Mucosa of rectum (tissue), 2 donors: ENCODE data around the gene HOMER1.

Source experiments
- H3K27ac ChIP-seq, 2 donors: one replicate each; pipeline ENCODE4 v1.7.0; 2013; ENCODE audit warnings: inconsistent platforms in 2 of 2, low read depth in 2 of 2, low read length in 2 of 2
- H3K27me3 ChIP-seq, 2 donors: one replicate each; pipeline ENCODE4 v1.7.0; 2013; ENCODE audit warnings: low read length in 2 of 2; ENCODE audit not compliant: control insufficient read depth in 2 of 2, insufficient read depth in 2 of 2
- H3K36me3 ChIP-seq, 2 donors: one replicate each; pipeline ENCODE4 v1.7.0; 2013; ENCODE audit warnings: low read length in 2 of 2; ENCODE audit not compliant: control insufficient read depth in 2 of 2, insufficient read depth in 2 of 2
- H3K4me1 ChIP-seq, 2 donors: one replicate each; pipeline ENCODE4 v1.7.0; 2013; ENCODE audit warnings: low read length in 2 of 2, mild to moderate bottlenecking in 1 of 2; ENCODE audit not compliant: control insufficient read depth in 2 of 2, insufficient read depth in 2 of 2
- H3K4me3 ChIP-seq, 2 donors: one replicate each; pipeline ENCODE4 v1.7.0; 2013; ENCODE audit warnings: low read length in 2 of 2
- H3K9ac ChIP-seq, 2 donors: one replicate each; pipeline ENCODE4 v1.7.0; 2013; ENCODE audit warnings: low read length in 2 of 2, low read depth in 1 of 2, mild to moderate bottlenecking in 1 of 2
- H3K9me3 ChIP-seq, 2 donors: one replicate each; pipeline ENCODE4 v1.7.0; 2013; ENCODE audit warnings: low read length in 2 of 2; ENCODE audit not compliant: control insufficient read depth in 2 of 2
- donor health status: healthy.
- donor health status: Normal muscosa, but diverticular disease.

HOMER1 gene

DNA sequence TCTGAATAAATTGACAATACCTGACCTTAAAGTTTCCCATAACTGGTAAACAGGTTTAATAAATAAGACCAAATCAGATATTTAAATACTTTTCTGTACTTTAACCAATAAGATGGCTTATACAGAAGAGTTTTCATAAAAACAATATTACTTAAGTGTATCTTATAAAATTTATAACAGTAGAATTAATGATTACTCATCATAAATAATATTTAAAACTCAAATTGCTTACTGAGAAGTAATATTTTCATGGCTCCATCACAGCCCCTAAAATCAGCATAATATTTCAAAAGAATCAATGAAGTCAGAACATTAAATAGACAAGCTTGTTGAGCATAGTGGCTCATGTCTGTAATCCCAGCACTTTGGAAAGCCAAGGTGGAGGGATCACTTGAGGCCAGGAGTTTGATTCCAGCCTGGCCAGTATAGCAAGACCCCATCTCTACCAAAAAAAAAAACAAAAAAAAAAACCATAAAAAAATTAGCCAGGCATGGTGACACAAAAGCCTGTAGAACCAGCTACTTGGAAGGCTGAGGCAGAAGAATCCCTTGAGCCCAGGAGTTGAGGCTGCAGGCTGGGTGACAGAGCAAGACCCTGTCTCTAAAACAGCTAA, 23.5 kb downstream of the HOMER1 start:
- Histone ChIP-seq H3K9me3 (no peaks in the 10 kb centered on the region), H3K27ac (no peak overlapping the region), H3K4me1 (no peaks in the 10 kb centered on the region), H3K4me3 (no peak overlapping the region), H3K36me3 (no peaks in the 10 kb centered on the region), H3K9ac (no peak overlapping the region), H3K27me3 (no peaks in the 10 kb centered on the region)

- Histone ChIP-seq H3K27me3 (no peaks in the 10 kb centered on the region), H3K27ac (no peak overlapping the region), H3K4me1 (no peaks in the 10 kb centered on the region)
These were observed 24.2 kb downstream of the HOMER1 start for GRCh38 chr5:79489773-79490172.

GRCh38 chr5:79488775-79489174, 25.2 kb downstream of the HOMER1 start:
- Histone ChIP-seq H3K36me3 (no peaks in the 10 kb centered on the region), H3K27me3 (no peaks in the 10 kb centered on the region), H3K9me3 (no peaks in the 10 kb centered on the region), H3K4me3 (no peak overlapping the region), H3K4me1 (no peaks in the 10 kb centered on the region), H3K27ac (no peak overlapping the region), H3K9ac (no peak overlapping the region)

More at GRCh38 chr5:79489773-79490172, 24.2 kb downstream of the HOMER1 start:
- Histone ChIP-seq H3K9ac (no peak overlapping the region), H3K36me3 (no peaks in the 10 kb centered on the region), H3K9me3 (no peaks in the 10 kb centered on the region), H3K4me3 (no peak overlapping the region)

DNA sequence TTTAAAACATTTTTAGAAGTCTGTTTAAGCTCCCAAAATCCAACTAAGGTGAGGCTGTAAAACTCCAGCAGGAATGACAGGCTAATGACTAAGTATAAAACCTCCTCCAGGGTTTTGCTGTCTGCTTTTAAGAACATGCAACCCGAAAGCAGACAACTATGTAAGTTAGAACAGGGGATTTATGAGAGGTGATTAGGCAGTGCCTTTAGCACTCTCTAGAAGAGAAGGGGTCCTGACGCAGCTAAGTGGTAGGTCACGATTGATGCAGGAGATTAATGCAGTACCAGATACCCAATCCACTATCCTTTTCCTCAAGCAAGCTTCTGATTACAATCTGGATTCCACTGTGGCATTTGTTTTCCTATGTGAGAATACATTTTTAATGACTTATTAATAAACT, 25.9 kb downstream of the HOMER1 start:
- Histone ChIP-seq H3K27me3 (no peaks in the 10 kb centered on the region), H3K9ac (no peak overlapping the region), H3K4me3 (no peak overlapping the region), H3K36me3 (no peaks in the 10 kb centered on the region), H3K9me3 (no peaks in the 10 kb centered on the region), H3K4me1 (no peaks in the 10 kb centered on the region), H3K27ac (no peak overlapping the region)

- Histone ChIP-seq H3K4me1 (no peaks in the 10 kb centered on the region), H3K36me3 (no peaks in the 10 kb centered on the region), H3K27me3 (no peaks in the 10 kb centered on the region), H3K9me3 (no peaks in the 10 kb centered on the region), H3K27ac (no peak overlapping the region), H3K4me3 (no peak overlapping the region), H3K9ac (no peak overlapping the region)
These were observed 26.7 kb downstream of the HOMER1 start for GRCh38 chr5:79487251-79487650.

DNA sequence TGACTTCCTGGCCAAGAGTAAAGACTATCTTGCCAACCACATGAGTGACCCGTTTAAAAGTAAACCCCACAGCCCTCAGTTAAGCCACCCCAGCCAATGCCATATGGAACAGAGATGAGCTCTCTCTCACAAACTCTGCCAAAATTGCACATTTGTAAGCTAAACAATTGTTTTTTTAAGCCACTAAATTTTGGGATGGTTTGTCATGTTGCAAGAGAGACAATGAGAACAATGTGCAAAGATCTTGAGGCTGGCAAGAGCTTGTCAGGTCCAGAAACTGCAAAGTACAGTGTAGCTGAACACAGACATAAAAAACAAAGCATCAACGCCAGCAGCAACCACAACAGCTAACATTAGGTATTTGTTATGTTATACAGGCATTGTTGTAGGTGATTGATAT, 27.8 kb downstream of the HOMER1 start:
- Histone ChIP-seq H3K9ac (no peak overlapping the region), H3K27ac (no peak overlapping the region), H3K36me3 (no peaks in the 10 kb centered on the region), H3K4me1 (no peaks in the 10 kb centered on the region), H3K9me3 (no peaks in the 10 kb centered on the region), H3K4me3 (no peak overlapping the region), H3K27me3 (no peaks in the 10 kb centered on the region)

DNA sequence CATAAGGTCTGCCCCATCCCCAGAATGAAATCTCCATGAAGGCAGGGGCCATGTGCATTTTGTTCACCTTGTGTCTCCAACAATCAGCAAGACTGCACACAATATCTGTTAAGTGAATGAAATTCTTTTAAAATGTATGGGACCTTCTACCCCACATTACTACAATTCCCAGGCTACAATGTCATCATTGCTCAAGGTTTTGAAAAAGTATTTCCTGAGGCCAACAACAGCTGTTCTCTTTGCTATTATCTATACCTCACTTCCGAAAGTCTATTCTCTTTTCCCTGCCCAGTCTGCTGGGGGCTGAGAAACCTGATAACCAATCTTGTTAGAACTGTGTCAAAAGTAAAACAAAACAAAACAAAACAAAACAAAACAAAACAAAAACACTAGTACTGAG, 29.2 kb downstream of the HOMER1 start:
- Histone ChIP-seq H3K27ac (no peak overlapping the region), H3K9ac (no peak overlapping the region), H3K27me3 (no peaks in the 10 kb centered on the region), H3K4me1 (no peaks in the 10 kb centered on the region), H3K36me3 (no peaks in the 10 kb centered on the region), H3K9me3 (no peaks in the 10 kb centered on the region), H3K4me3 (no peak overlapping the region)

GRCh38 chr5:79481574-79481973, 32.4 kb downstream of the HOMER1 start:
- no peaks in the 10 kb centered on the region for H3K4me1 ChIP-seq
- no peak overlapping the region for H3K9ac ChIP-seq
- no peak overlapping the region for H3K27ac ChIP-seq
- no peaks in the 10 kb centered on the region for H3K27me3 ChIP-seq
- no peak overlapping the region for H3K4me3 ChIP-seq
- H3K9me3 ChIP-seq: no peaks in the 10 kb centered on the region
- no peaks in the 10 kb centered on the region for H3K36me3 ChIP-seq

DNA sequence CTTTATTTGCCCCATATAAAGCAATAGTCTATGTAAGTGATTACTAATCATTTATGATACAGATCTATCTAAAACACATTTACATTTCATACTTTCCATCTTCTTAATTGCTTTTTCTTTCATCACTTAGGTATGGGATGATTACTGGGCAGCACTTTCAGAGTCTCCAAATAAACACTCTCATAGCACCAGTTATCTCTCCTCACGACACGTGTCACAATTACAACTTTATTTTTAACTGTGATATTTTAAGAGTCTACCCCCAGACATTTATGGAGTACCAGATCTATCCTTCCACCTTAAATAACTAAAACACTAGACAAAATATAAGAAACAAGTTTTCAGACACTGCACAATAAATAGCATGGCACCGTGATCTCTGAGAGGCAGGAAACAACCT, 32.9 kb downstream of the HOMER1 start:
- H3K4me1 ChIP-seq: no peaks in the 10 kb centered on the region
- no peaks in the 10 kb centered on the region for H3K36me3 ChIP-seq
- H3K4me3 ChIP-seq: no peak overlapping the region
- no peak overlapping the region for H3K9ac ChIP-seq
- H3K27me3 ChIP-seq: no peaks in the 10 kb centered on the region
- H3K27ac ChIP-seq: no peak overlapping the region
- no peaks in the 10 kb centered on the region for H3K9me3 ChIP-seq

DNA sequence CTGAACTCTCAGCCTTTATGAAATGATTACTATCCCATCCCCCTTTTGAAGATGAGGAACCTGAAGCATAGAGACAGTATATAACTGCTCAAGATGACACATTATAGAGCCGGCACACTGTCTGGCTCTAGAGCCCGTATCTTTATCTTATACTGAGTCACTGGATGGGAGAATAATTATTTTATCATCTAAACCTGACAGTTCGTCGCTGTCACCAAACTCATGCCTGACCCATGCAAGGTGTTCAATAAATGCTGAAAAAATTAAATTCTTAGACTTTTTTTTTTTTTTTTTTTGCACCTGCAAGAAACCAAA, 38.8 kb downstream of the HOMER1 start:
- Histone ChIP-seq H3K9me3 (no peaks in the 10 kb centered on the region), H3K9ac (no peak overlapping the region), H3K27me3 (no peaks in the 10 kb centered on the region), H3K36me3 (no peaks in the 10 kb centered on the region), H3K27ac (no peak overlapping the region), H3K4me3 (no peak overlapping the region), H3K4me1 (no peaks in the 10 kb centered on the region)
